ENCODE data around the gene NAP1L5. TPM values are rescaled to one million over a fixed set of nuclear protein-coding genes. Genes with fewer than 3 reads are reported as not detected.

Gene NAP1L5
- total RNA-seq, 1 experiment from 2014 or later, result not detected

- Mint-ChIP-seq H3K4me3 (ENCODE audit: unreplicated experiment) (no peak overlapping the region), H3K27ac (ENCODE audit: unreplicated experiment) (no peak overlapping the region), H3K9me3 (ENCODE audit: unreplicated experiment) (no peaks in the 10 kb centered on the region), H3K36me3 (ENCODE audit: insufficient read depth, unreplicated experiment) (peaks cover 7% of the 10 kb centered on the region), H3K27me3 (ENCODE audit: insufficient read depth, unreplicated experiment) (no peaks in the 10 kb centered on the region), H3K4me1 (ENCODE audit: low read depth, unreplicated experiment) (no peaks in the 10 kb centered on the region)
- no TSS peak for BruUV-seq (replicated peaks)
- Histone ChIP-seq H3K36me3 (ENCODE audit: control insufficient read depth, insufficient read depth, low read length) (no peaks in the 10 kb centered on the region), H3K4me3 (ENCODE audit: low read depth, low read length) (no peak overlapping the region), H3K27me3 (replicated peaks; ENCODE audit: control insufficient read depth, insufficient read depth, low read length) (no peaks in the 10 kb centered on the region), H3K4me1 (no peaks in the 10 kb centered on the region), H3K9me3 (no peaks in the 10 kb centered on the region)
- DNase-seq, result no peak
- TF ChIP-seq CTCF (IDR thresholded peaks at IDR 0.05; ENCODE audit: insufficient read depth in 1 of 2, low read depth in 1 of 2, low read length in 1 of 2, severe bottlenecking in 1 of 2, unreplicated experiment in 1 of 2), result no peak
- intact Hi-C loops (cut with micrococcal nuclease; ENCODE audit: unreplicated experiment), result no loop called here
- CTCF ChIA-PET, result no interaction called here
- POLR2A ChIA-PET, result no interaction called here
Measured at GRCh38 chr4:88725986-88726385, 28.4 kb upstream of the NAP1L5 start.

- Mint-ChIP-seq H3K27ac (ENCODE audit: unreplicated experiment) (no peak overlapping the region), H3K36me3 (ENCODE audit: insufficient read depth, unreplicated experiment) (peaks cover 7% of the 10 kb centered on the region), H3K4me3 (ENCODE audit: unreplicated experiment) (no peak overlapping the region), H3K9me3 (ENCODE audit: unreplicated experiment) (no peaks in the 10 kb centered on the region), H3K4me1 (ENCODE audit: low read depth, unreplicated experiment) (no peaks in the 10 kb centered on the region), H3K27me3 (ENCODE audit: insufficient read depth, unreplicated experiment) (no peaks in the 10 kb centered on the region)
- no peaks in the 10 kb centered on the region for H3K4me1 ChIP-seq
- no peaks in the 10 kb centered on the region for H3K9me3 ChIP-seq
- ChIA-PET CTCF (interaction anchor here (0.6 kb wide), 2 partner anchors 132 to 198 kb away, joined by 3 read pairs; no protein-coding TSS in a partner anchor), POLR2A (no interaction called here)
- DNase-seq, result no peak
- BruUV-seq (replicated peaks), result no TSS peak
- no peak overlapping the region for H3K4me3 ChIP-seq (ENCODE audit: low read depth, low read length)
- H3K36me3 ChIP-seq (ENCODE audit: control insufficient read depth, insufficient read depth, low read length), result no peaks in the 10 kb centered on the region
- H3K27me3 ChIP-seq (replicated peaks; ENCODE audit: control insufficient read depth, insufficient read depth, low read length), result no peaks in the 10 kb centered on the region
- TF ChIP-seq CTCF (IDR thresholded peaks at IDR 0.05; ENCODE audit: insufficient read depth in 1 of 2, low read depth in 1 of 2, low read length in 1 of 2, severe bottlenecking in 1 of 2, unreplicated experiment in 1 of 2), result no peak
- intact Hi-C loops (cut with micrococcal nuclease; ENCODE audit: unreplicated experiment), result no loop called here
Measured at GRCh38 chr4:88725143-88725542, 27.5 kb upstream of the NAP1L5 start.

- H3K9me3 ChIP-seq, result no peaks in the 10 kb centered on the region
- BruUV-seq (replicated peaks), result no TSS peak
- no peaks in the 10 kb centered on the region for H3K36me3 ChIP-seq (ENCODE audit: control insufficient read depth, insufficient read depth, low read length)
- no peaks in the 10 kb centered on the region for H3K4me1 ChIP-seq
- no peak overlapping the region for H3K4me3 ChIP-seq (ENCODE audit: low read depth, low read length)
- Mint-ChIP-seq H3K27me3 (ENCODE audit: insufficient read depth, unreplicated experiment) (no peaks in the 10 kb centered on the region), H3K36me3 (ENCODE audit: insufficient read depth, unreplicated experiment) (peaks cover 7% of the 10 kb centered on the region), H3K27ac (ENCODE audit: unreplicated experiment) (no peak overlapping the region), H3K4me3 (ENCODE audit: unreplicated experiment) (no peak overlapping the region), H3K4me1 (ENCODE audit: low read depth, unreplicated experiment) (no peaks in the 10 kb centered on the region), H3K9me3 (ENCODE audit: unreplicated experiment) (no peaks in the 10 kb centered on the region)
- ChIA-PET CTCF (interaction anchor here (0.6 kb wide), 1 partner anchor 197 kb away, joined by 3 read pairs; no protein-coding TSS in a partner anchor), POLR2A (no interaction called here)
- no peaks in the 10 kb centered on the region for H3K27me3 ChIP-seq (replicated peaks; ENCODE audit: control insufficient read depth, insufficient read depth, low read length)
- no peak for TF ChIP-seq CTCF (IDR thresholded peaks at IDR 0.05; ENCODE audit: insufficient read depth in 1 of 2, low read depth in 1 of 2, low read length in 1 of 2, severe bottlenecking in 1 of 2, unreplicated experiment in 1 of 2)
- intact Hi-C loops (cut with micrococcal nuclease; ENCODE audit: unreplicated experiment), result no loop called here
- no peak for DNase-seq
Measured at GRCh38 chr4:88724406-88724805, 26.8 kb upstream of the NAP1L5 start.

Measured in Caco-2 (cell line).